Kidney epithelial cell (primary cell): ENCODE results near the gene TBC1D16. TPM values are rescaled to one million over a fixed set of nuclear protein-coding genes. Genes with fewer than 3 reads are reported as not detected.

Experiments
- DNase-seq: peaks from one replicate; pipeline ENCODE4 v3.0.0-alpha.2; 2010; ENCODE audit warnings: low read depth
- H3K27me3 ChIP-seq: 2 replicates; pipeline ENCODE4 v1.6.0; 2011; ENCODE audit warnings: low read length; ENCODE audit not compliant: control insufficient read depth, insufficient read depth
- H3K36me3 ChIP-seq: 2 replicates; pipeline ENCODE4 v1.5.1; 2011; ENCODE audit warnings: low read length; ENCODE audit not compliant: control insufficient read depth, insufficient read depth
- H3K4me3 ChIP-seq: 2 replicates; pipeline ENCODE4 v1.5.1; 2011; ENCODE audit warnings: low read depth, mild to moderate bottlenecking, control low read depth, low read length
- total RNA-seq: library from RNA; depleted of rRNA; stranded (reverse); fragments of >200 nt; gene quantifications from 2 replicates; pipeline ENCODE4 v1.2.3, GENCODE V29; 2015
- TF ChIP-seq, protein P1 (sequence below): IDR thresholded peaks from 2 replicates; pipeline ENCODE4 v1.5.1; 2011; ENCODE audit warnings: mild to moderate bottlenecking, moderate library complexity, low read length, control low read depth, inconsistent platforms; ENCODE audit not compliant: insufficient read depth, poor library complexity, severe bottlenecking

The TBC1D16 gene
- total RNA-seq, 1 donor from 2014 or later = 58.5 TPM

DNA sequence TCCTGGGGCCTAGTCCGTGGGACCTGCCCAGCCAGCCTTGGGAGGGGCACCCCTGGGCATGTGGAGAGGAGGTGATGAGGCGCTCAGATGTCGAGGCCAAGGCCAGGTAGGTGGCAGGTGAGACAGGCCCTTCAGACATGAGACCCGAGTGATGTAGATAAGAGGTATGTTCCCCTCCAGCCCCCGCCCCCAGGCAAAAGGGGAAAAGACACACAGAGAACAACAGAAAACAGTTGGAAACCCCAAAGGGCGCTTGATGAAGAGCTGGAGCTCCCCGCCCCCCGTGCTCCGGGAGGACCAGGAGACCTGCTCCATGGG is 101.1 kb downstream of the TBC1D16 start:
- TF ChIP-seq, protein P1, sequence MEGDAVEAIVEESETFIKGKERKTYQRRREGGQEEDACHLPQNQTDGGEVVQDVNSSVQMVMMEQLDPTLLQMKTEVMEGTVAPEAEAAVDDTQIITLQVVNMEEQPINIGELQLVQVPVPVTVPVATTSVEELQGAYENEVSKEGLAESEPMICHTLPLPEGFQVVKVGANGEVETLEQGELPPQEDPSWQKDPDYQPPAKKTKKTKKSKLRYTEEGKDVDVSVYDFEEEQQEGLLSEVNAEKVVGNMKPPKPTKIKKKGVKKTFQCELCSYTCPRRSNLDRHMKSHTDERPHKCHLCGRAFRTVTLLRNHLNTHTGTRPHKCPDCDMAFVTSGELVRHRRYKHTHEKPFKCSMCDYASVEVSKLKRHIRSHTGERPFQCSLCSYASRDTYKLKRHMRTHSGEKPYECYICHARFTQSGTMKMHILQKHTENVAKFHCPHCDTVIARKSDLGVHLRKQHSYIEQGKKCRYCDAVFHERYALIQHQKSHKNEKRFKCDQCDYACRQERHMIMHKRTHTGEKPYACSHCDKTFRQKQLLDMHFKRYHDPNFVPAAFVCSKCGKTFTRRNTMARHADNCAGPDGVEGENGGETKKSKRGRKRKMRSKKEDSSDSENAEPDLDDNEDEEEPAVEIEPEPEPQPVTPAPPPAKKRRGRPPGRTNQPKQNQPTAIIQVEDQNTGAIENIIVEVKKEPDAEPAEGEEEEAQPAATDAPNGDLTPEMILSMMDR = no peak
- H3K4me3 ChIP-seq = no peak overlapping the region
- no peaks in the 10 kb centered on the region for H3K36me3 ChIP-seq
- H3K27me3 ChIP-seq = peaks cover 14% of the 10 kb centered on the region
- no peak for DNase-seq

DNA sequence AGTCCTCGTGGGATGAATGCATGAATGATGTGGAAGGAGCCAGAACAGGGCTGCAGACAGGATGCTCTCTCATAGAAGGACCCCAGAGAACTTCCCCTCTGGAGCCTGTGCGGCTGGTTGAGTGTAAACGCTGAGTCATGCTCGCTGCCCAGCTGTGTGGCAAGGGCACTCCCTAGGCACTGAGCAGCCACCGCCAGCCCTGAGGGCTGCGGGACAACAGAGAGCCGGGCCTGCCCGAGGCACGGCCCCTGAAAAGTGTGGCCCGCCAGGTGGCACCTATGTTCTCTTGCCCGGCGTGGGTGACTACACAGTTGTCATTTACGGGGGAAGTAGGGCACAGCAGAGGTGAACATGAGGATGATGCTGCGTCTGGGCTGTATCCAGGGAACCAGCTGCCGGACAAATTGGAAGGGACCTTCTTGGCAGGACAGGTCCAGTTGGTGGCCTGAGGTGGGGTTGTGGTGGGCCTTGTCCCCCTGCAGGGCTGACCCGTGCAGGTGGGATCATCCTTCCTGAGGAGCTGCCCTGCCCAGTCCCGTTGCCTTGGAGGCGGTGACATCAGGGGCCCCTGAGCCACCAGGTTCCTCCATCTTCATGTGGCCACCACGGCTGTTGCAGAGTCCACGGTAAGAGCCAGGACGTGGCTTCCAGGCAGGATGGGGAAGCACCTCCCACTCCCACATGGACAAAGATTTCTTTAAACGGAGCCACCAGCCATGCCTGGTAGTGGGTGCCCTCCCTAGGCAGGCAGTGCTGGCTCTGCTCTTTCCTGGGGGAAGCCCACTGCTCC is 101.6 kb downstream of the TBC1D16 start:
- no peak for DNase-seq
- peaks cover 20% of the 10 kb centered on the region for H3K27me3 ChIP-seq
- TF ChIP-seq, protein P1 = no peak

DNA sequence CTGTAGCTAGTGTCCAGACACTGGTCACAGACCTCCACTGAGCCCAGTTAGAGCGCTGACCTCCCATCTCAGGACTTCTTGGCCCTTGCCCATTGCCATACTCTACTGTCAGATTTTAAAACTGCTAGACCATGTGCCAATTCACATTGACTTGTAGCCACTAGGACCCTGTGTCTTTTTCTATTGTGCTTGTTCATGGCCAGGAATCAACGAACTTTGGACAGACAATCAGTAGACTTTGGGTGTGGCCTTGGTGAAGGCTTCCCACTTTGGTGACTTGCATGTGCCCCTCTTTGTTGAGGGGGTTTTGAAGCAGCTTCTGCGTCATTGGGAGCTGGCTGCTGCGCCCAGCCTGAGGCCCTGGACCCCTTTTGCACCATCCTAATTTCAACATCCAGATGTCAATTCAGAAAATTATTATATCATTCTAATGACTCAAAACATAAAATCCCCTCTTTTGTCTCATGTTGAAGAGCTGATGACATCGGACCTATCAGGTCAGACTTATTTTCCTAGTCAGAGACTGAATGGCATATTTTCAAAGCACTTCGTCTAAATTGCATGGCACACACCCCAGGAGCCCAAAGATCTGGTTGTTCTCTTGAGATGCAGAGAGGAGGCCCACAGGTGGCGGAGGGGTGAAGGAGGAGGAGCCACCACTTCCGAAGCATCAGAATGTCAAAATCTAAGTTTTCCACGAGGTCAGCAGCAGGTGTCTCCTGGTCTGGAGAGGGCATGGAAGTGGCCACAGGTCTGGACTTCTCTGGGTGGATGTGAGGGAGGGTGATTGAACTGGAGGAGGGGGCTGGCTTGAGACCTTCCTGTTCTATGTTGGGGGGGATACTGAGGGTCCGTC is 103.0 kb downstream of the TBC1D16 start:
- no peaks in the 10 kb centered on the region for H3K36me3 ChIP-seq
- TF ChIP-seq, protein P1 = no peak

More for the DNA sequence above, 101.6 kb downstream of the TBC1D16 start:
- Histone ChIP-seq H3K4me3 (no peak overlapping the region), H3K36me3 (no peaks in the 10 kb centered on the region)

DNA sequence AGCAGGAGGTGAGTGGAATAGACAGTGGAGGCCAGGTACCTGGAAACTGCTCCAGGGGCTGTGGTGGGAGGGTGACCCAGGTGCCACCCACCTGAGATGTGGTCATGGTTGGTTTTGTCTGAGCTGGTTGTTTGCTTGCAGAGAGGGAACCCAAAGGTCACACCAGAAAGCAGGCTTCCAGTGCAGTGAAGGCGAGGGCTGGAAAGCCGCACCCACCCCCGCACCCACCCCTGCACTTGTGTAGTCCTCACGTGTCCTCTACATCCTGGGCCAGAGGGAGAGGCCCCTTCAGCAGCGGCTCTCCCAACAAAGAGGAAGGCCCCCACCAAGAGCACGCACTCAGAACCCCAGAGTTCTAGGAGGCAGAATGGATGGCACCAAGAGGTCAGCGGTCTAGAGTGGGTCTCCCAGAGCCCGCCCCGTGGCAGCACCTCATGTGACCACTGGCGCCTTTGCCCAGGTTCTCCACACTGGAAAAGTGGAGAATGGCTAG is 103.8 kb downstream of the TBC1D16 start:
- H3K4me3 ChIP-seq = no peak overlapping the region
- TF ChIP-seq, protein P1 = no peak
- peaks cover 30% of the 10 kb centered on the region for H3K27me3 ChIP-seq
- H3K36me3 ChIP-seq = no peaks in the 10 kb centered on the region
- no peak for DNase-seq

More for the DNA sequence above, 103.0 kb downstream of the TBC1D16 start:
- no peak for DNase-seq
- H3K4me3 ChIP-seq = no peak overlapping the region
- peaks cover 29% of the 10 kb centered on the region for H3K27me3 ChIP-seq

DNA sequence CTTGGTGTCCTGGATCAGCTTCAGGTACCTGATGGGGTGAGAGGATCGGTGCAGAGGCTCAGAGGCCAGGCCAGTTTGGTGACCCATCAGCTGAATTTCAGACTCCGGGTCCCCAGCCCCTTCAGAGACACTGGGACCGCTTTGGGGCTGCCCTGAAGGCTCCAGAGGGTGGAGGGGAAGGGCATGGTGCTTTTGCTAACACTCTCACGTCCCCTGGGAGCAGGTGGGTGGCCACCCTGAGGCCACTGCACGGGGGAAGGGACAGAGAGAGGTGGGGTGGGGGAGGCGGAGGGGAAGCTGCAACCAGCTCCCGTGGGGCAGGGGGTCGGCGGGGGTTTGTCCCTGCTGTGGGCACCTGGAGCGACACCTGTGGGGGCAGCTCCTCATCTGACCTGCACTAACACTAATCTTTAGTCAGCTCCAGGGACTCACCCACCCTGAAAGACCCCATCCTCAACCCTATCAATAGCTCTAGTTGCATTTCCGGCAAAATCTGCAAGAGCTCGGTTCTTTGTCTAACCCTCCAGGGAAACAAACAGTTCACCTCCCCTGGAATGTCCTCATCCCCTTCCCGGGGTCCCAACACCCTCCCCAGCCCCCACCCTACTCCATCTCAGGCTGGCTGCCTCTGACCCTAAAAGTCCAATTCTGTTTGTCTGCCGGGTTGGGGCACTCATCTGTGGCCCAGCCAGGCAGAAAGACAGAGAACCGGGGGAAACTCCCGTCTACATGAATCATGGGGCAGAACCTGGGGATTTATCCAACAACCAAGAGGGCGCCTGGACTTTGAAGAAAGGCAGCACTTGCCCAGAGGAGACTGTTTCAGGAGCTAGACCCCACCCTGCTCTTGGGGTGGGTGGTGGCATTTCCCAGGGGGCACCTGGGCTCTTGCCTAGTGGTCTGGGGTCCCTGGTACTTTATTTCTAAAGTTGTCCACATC is 104.5 kb downstream of the TBC1D16 start:
- no peak for DNase-seq
- Histone ChIP-seq H3K4me3 (no peak overlapping the region), H3K36me3 (no peaks in the 10 kb centered on the region), H3K27me3 (peaks cover 30% of the 10 kb centered on the region)
- TF ChIP-seq, protein P1 = no peak
